Measurements from ENCODE around the gene CACNA1E. TPM values are rescaled to one million over a fixed set of nuclear protein-coding genes. Genes with fewer than 3 reads are reported as not detected.

Gene CACNA1E
- total RNA-seq, 1 experiment from 2014 or later: 0.46 TPM

DNA sequence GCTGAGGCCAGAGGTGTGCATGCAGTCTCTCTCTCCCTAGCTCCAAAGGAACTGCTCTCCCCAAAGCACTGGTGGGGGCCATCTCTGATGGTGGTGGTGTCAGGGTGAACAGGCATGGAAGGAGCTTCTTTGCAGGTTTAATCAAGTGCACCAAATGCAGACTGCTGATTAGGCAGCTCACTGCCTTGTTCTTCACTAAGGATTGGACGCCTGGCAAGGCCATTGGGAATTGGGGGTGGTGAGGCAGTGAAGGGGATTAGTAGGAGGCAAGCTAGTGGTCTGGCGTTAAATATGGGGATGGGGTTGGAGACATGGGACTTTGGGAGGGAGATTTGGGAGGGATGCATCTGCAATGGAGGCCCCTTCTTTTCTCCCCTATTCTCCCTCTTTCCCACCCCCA is 1.5 kb downstream of the CACNA1E start:
- no CpG with 5 or more reads among the region's 2 CpGs for WGBS (ENCODE audit: extremely low coverage, insufficient read length, low lambda C conversion rate)
- no peak overlapping the region for H3K27ac ChIP-seq (ENCODE audit: insufficient read length, low read depth, low read length)
- H3K9ac ChIP-seq (ENCODE audit: extremely low read depth, insufficient read length, low read length): no peak overlapping the region
- H3K27me3 ChIP-seq (ENCODE audit: insufficient read depth, low read length): peaks cover 46% of the 10 kb centered on the region
- H3K4me1 Mint-ChIP-seq: peaks cover 25 to 34% of the 10 kb centered on the region in 2 experiments
- no peak overlapping the region for H2BK15ac ChIP-seq (ENCODE audit: low read depth, low read length)
- no peak for TF ChIP-seq CTCF (conservative IDR thresholded peaks at IDR 0.05)
- no peak overlapping the region for H2BK120ac ChIP-seq (ENCODE audit: low read depth, low read length, poor library complexity, severe bottlenecking)
- H4K5ac ChIP-seq (ENCODE audit: insufficient read length, low read depth, low read length): no peak overlapping the region
- no peaks in the 10 kb centered on the region for H3K4me1 ChIP-seq (ENCODE audit: insufficient read depth, low read length)
- no peak overlapping the region for H2AK5ac ChIP-seq (ENCODE audit: insufficient read length, low read length)
- H2BK12ac ChIP-seq (ENCODE audit: insufficient read length, low read depth, low read length): no peak overlapping the region
- no peak overlapping the region for H3K4me2 ChIP-seq (ENCODE audit: insufficient read depth, insufficient read length, low read length)
- H3K18ac ChIP-seq (ENCODE audit: insufficient read length, low read depth, low read length): no peak overlapping the region
- no peak overlapping the region for H3K4ac ChIP-seq (ENCODE audit: low read depth, low read length)
- H4K20me1 ChIP-seq (ENCODE audit: control insufficient read depth, insufficient read depth, insufficient read length): no peaks in the 10 kb centered on the region
- no peaks in the 10 kb centered on the region for H3K79me2 ChIP-seq (ENCODE audit: insufficient read depth, low read length)
- no peaks in the 10 kb centered on the region for H3K79me1 ChIP-seq (ENCODE audit: insufficient read depth, low read depth, low read length, poor library complexity, severe bottlenecking)
- no peak overlapping the region for H2AFZ ChIP-seq (ENCODE audit: low read length)
- no peak overlapping the region for H2BK20ac ChIP-seq (ENCODE audit: low read depth, low read length, poor library complexity, severe bottlenecking)
- no peak for DNase-seq
- peaks cover 0 to 5% of the 10 kb centered on the region in 2 experiments; a peak in 2 of 5 replicates for H3K9me3 Mint-ChIP-seq
- no peak overlapping the region for H3K23ac ChIP-seq (ENCODE audit: insufficient read length, low read depth, low read length)
- no peak overlapping the region for H4K8ac ChIP-seq (replicated peaks; ENCODE audit: insufficient read length, low read depth, low read length)
- no peaks in the 10 kb centered on the region for H3K9me3 ChIP-seq (ENCODE audit: control insufficient read depth, low read depth, low read length)
- no peak overlapping the region for H3T11ph ChIP-seq (ENCODE audit: low read length)
- H3K23me2 ChIP-seq (ENCODE audit: insufficient read length, low read depth, low read length, poor library complexity, severe bottlenecking): peaks cover 13% of the 10 kb centered on the region
- H3K27ac Mint-ChIP-seq: no peak overlapping the region
- H3K36me3 Mint-ChIP-seq (ENCODE audit: insufficient read depth in 1 of 3, low read depth in 3 of 3): peaks cover 0 to 4% (median 0%) of the 10 kb centered on the region in 3 experiments; a peak in 2 of 7 replicates
- no peak overlapping the region for H4K91ac ChIP-seq (ENCODE audit: insufficient read length, low read depth, low read length)
- no peak overlapping the region for H3K14ac ChIP-seq (ENCODE audit: insufficient read depth, low read length)
- no peak overlapping the region for H2BK5ac ChIP-seq (ENCODE audit: insufficient read length, low read length)
- H3K27me3 Mint-ChIP-seq (ENCODE audit: low read depth): peaks cover 96% of the 10 kb centered on the region
- no peak overlapping the region for H3K56ac ChIP-seq (ENCODE audit: insufficient read length, low read depth, low read length)
- peak overlapping the region in 1 of 2 experiments; percentile 69; a peak in 1 of 5 replicates for H3K4me3 Mint-ChIP-seq
